ENCODE results near the gene FASN. TPM values are rescaled to one million over a fixed set of nuclear protein-coding genes. Genes with fewer than 3 reads are reported as not detected.

FASN gene
- total RNA-seq, 1 experiment from 2014 or later, result 433 TPM

- H4K8ac ChIP-seq (replicated peaks; ENCODE audit: insufficient read length, low read depth, low read length), result no peak overlapping the region
- Mint-ChIP-seq H3K27ac (no peak overlapping the region), H3K9me3 (no peaks in the 10 kb centered on the region), H3K36me3 (ENCODE audit: insufficient read depth in 1 of 3, low read depth in 3 of 3) (peaks cover 20 to 48% (median 46%) of the 10 kb centered on the region in 3 experiments; a peak in 6 of 7 replicates), H3K27me3 (ENCODE audit: low read depth) (peaks cover 13% of the 10 kb centered on the region), H3K4me3 (no peak overlapping the region), H3K4me1 (no peaks in the 10 kb centered on the region; a peak in 2 of 4 replicates)
- no peak overlapping the region for H2BK5ac ChIP-seq (ENCODE audit: insufficient read length, low read length)
- no peak overlapping the region for H3K27ac ChIP-seq (ENCODE audit: insufficient read length, low read depth, low read length)
- H3K23ac ChIP-seq (ENCODE audit: insufficient read length, low read depth, low read length), result no peak overlapping the region
- H2BK12ac ChIP-seq (ENCODE audit: insufficient read length, low read depth, low read length), result no peak overlapping the region
- no peak overlapping the region for H3K56ac ChIP-seq (ENCODE audit: insufficient read length, low read depth, low read length)
- no peak overlapping the region for H2BK20ac ChIP-seq (ENCODE audit: low read depth, low read length, poor library complexity, severe bottlenecking)
- H2BK15ac ChIP-seq (ENCODE audit: low read depth, low read length), result no peak overlapping the region
- no peak overlapping the region for H3K14ac ChIP-seq (ENCODE audit: insufficient read depth, low read length)
- H2BK120ac ChIP-seq (ENCODE audit: low read depth, low read length, poor library complexity, severe bottlenecking), result no peak overlapping the region
- no peak overlapping the region for H4K91ac ChIP-seq (ENCODE audit: insufficient read length, low read depth, low read length)
- H3K9me3 ChIP-seq (ENCODE audit: control insufficient read depth, low read depth, low read length), result no peaks in the 10 kb centered on the region
- no peaks in the 10 kb centered on the region for H3K79me2 ChIP-seq (ENCODE audit: insufficient read depth, low read length)
- no peaks in the 10 kb centered on the region for H3K4me1 ChIP-seq (ENCODE audit: insufficient read depth, low read length)
- no peak overlapping the region for H2AFZ ChIP-seq (ENCODE audit: low read length)
- H4K5ac ChIP-seq (ENCODE audit: insufficient read length, low read depth, low read length), result no peak overlapping the region
- no peaks in the 10 kb centered on the region for H3K79me1 ChIP-seq (ENCODE audit: insufficient read depth, low read depth, low read length, poor library complexity, severe bottlenecking)
- H3T11ph ChIP-seq (ENCODE audit: low read length), result no peak overlapping the region
- TF ChIP-seq CTCF (conservative IDR thresholded peaks at IDR 0.05), result no peak
- H2AK5ac ChIP-seq (ENCODE audit: insufficient read length, low read length), result no peak overlapping the region
- no peaks in the 10 kb centered on the region for H3K27me3 ChIP-seq (ENCODE audit: insufficient read depth, low read length)
- DNase-seq, result no peak
- H4K20me1 ChIP-seq (ENCODE audit: control insufficient read depth, insufficient read depth, insufficient read length), result no peaks in the 10 kb centered on the region
- no peak overlapping the region for H3K18ac ChIP-seq (ENCODE audit: insufficient read length, low read depth, low read length)
- no CpG with 5 or more reads among the region's 47 CpGs for WGBS (ENCODE audit: extremely low coverage, insufficient read length, low lambda C conversion rate)
- H3K4me2 ChIP-seq (ENCODE audit: insufficient read depth, insufficient read length, low read length), result no peak overlapping the region
- no peaks in the 10 kb centered on the region for H3K23me2 ChIP-seq (ENCODE audit: insufficient read length, low read depth, low read length, poor library complexity, severe bottlenecking)
- no peak overlapping the region for H3K4ac ChIP-seq (ENCODE audit: low read depth, low read length)
- H3K9ac ChIP-seq (ENCODE audit: extremely low read depth, insufficient read length, low read length), result no peak overlapping the region
Observed at GRCh38 chr17:82079001-82079677, 18.9 kb downstream of the FASN start.

Measured in H9 (cell line).